BJ (cell line): ENCODE data around the gene CCDC57. TPM values are rescaled to one million over a fixed set of nuclear protein-coding genes. Genes with fewer than 3 reads are reported as not detected.

Source experiments
- CTCF ChIA-PET: fragments of 350-600 bp; formaldehyde crosslinking; extraction: SDS; loops from one replicate; lab custom pipeline; 2021; ENCODE audit warnings: antibody characterized with exemption, inconsistent platforms; lab: Yijun Ruan, JAX
- POLR2A ChIA-PET: fragments of 300-600 bp; sonication (Branson Sonifier 250); formaldehyde crosslinking; extraction: SDS; loops from one replicate; lab custom pipeline; 2021; ENCODE audit warnings: antibody characterized with exemption; lab: Charles Lee
- DNase-seq: peaks from one replicate; pipeline ENCODE4 v3.0.0-alpha.2; 2011; ENCODE audit warnings: low read depth
- H3K27me3 ChIP-seq: 2 replicates; pipeline ENCODE4 v1.6.0; 2011; ENCODE audit warnings: low read length; ENCODE audit not compliant: control insufficient read depth, insufficient read depth
- H3K36me3 ChIP-seq: 2 replicates; pipeline ENCODE4 v1.5.1; 2011; ENCODE audit warnings: low read length; ENCODE audit not compliant: control insufficient read depth, insufficient read depth
- H3K4me3 ChIP-seq: 2 replicates; pipeline ENCODE4 v1.5.1; 2011; ENCODE audit warnings: low read depth, mild to moderate bottlenecking, control low read depth, low read length
- polyA plus RNA-seq: library from polyadenylated mRNA; depleted of rRNA; stranded (reverse); fragments of >200 nt; gene quantifications from 2 replicates; pipeline ENCODE4 v1.2.3, GENCODE V29; 2011
- TF ChIP-seq, protein P1 (sequence below): IDR thresholded peaks from 2 replicates; pipeline ENCODE4 v1.5.1; 2011; ENCODE audit warnings: low read depth, mild to moderate bottlenecking, control low read depth, inconsistent platforms, low read length, moderate library complexity; ENCODE audit not compliant: insufficient read depth

The CCDC57 gene
- polyA plus RNA-seq, 1 experiment, result 15.4 TPM

- TF ChIP-seq, protein P1, sequence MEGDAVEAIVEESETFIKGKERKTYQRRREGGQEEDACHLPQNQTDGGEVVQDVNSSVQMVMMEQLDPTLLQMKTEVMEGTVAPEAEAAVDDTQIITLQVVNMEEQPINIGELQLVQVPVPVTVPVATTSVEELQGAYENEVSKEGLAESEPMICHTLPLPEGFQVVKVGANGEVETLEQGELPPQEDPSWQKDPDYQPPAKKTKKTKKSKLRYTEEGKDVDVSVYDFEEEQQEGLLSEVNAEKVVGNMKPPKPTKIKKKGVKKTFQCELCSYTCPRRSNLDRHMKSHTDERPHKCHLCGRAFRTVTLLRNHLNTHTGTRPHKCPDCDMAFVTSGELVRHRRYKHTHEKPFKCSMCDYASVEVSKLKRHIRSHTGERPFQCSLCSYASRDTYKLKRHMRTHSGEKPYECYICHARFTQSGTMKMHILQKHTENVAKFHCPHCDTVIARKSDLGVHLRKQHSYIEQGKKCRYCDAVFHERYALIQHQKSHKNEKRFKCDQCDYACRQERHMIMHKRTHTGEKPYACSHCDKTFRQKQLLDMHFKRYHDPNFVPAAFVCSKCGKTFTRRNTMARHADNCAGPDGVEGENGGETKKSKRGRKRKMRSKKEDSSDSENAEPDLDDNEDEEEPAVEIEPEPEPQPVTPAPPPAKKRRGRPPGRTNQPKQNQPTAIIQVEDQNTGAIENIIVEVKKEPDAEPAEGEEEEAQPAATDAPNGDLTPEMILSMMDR, result no peak
- H3K36me3 ChIP-seq, result peaks cover 52% of the 10 kb centered on the region
- ChIA-PET POLR2A (no interaction called here), CTCF (interaction anchor here (1.2 kb wide), 1 partner anchor 74 kb away, joined by 4 read pairs; no protein-coding TSS in a partner anchor)
- H3K4me3 ChIP-seq, result no peak overlapping the region
- no peaks in the 10 kb centered on the region for H3K27me3 ChIP-seq
- no peak for DNase-seq
Measured at GRCh38 chr17:82080048-82080788, 132.4 kb downstream of the CCDC57 start.

DNA sequence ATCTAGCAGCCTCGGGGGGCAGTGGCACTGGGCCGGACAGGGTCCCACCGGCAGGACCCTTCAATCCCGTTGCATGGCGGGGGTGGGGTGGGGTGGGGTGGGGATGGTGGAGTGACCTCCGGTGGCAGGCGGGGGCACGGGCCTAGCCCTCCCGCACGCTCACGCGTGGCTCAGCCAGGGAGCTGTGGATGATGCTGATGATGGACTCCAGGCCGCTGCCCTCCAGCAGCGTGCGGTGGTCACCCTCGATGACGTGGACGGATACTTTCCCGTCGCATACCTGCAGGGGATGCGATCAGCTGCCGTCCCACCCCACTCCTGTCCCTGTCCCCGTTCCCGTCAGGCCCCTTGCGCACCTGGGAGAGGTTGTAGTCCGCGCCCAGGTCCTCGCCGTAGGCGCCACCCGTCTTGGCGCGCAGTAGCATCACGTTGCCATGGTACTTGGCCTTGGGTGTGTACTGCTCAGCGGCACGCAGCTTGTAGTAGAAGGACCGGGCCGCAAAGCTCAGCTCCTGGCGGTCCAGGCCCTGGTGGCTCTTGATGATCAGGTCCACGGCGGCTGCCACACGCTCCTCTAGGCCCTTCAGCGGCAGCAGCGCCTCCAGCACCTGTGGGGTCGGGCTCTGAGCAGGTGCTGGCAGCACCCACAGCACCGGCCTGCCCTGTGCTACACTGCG lies 133.5 kb downstream of the CCDC57 start:
- DNase-seq, result no peak
- Histone ChIP-seq H3K27me3 (no peaks in the 10 kb centered on the region), H3K4me3 (no peak overlapping the region), H3K36me3 (peaks cover 48% of the 10 kb centered on the region)
- TF ChIP-seq, protein P1, result no peak
- CTCF ChIA-PET, result no interaction called here
- POLR2A ChIA-PET, result no interaction called here

- POLR2A ChIA-PET, result no interaction called here
- CTCF ChIA-PET, result interaction anchor here (1.0 kb wide), 1 partner anchor 119 kb away, joined by 3 read pairs; no protein-coding TSS in a partner anchor
- H3K36me3 ChIP-seq, result peaks cover 43% of the 10 kb centered on the region
- TF ChIP-seq, protein P1, result no peak
- no peak overlapping the region for H3K4me3 ChIP-seq
- H3K27me3 ChIP-seq, result no peaks in the 10 kb centered on the region
- no peak for DNase-seq
Measured at GRCh38 chr17:82078433-82078832, 134.2 kb downstream of the CCDC57 start.

DNA sequence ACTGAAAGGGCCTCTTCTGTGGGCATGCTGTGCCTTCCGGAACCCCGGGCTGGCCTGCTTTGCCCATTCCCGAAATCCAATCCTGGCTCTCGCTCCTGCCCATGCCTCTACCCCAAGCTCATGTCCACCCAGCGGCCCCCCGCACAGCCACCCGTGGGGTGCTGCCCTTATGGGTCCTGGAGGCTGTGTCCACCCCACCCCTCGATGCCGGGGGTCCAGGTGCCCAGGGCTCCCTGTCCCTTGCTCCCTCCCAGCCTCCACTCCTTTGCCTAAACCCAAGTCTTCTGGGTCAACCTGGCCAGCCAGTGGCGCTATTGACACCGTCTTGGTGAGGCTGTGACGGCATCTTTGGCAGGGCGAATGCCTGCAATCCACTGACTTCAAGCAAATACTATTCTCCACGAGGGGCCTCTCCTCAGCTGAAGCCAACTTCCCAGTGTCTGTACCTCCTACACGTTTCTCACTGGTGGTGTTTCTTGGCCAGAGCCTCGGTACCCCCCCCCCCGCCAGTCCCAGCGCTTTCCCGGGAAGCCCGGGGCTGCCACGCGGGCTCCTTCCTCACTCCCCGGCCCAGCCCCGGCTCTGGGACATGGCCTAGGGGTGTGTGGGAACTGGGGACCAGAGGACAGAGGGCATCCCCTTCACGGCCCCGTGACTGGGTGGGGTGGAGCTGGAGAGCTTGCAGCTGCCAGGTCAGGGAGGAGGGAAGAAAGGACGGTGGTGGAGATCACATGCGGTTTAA lies 134.9 kb downstream of the CCDC57 start:
- TF ChIP-seq, protein P1, result no peak
- no peak overlapping the region for H3K4me3 ChIP-seq
- DNase-seq, result no peak
- peaks cover 36% of the 10 kb centered on the region for H3K36me3 ChIP-seq
- ChIA-PET POLR2A (interaction anchor here (0.5 kb wide), 1 partner anchor 25 kb away, joined by 4 read pairs; no protein-coding TSS in a partner anchor), CTCF (interaction anchor here (1.0 kb wide), 1 partner anchor 118 kb away, joined by 3 read pairs; no protein-coding TSS in a partner anchor)
- no peaks in the 10 kb centered on the region for H3K27me3 ChIP-seq
